GM18861 (cell line): Measurements from ENCODE around the gene PTPN20.
"Not testable (repeated sequence)": the region's sequence is repeated elsewhere in the genome, so short reads cannot be mapped to it uniquely, and the experiment has no call there.

ENCODE experiments used
- ATAC-seq: cut with Tn5 transposase; IDR thresholded peaks from one replicate; pipeline ENCODE4 v1.9.1; 2021; ENCODE audit not compliant: unreplicated experiment

Gene PTPN20

GRCh38 chr10:46948687-46949518 is 37.7 kb downstream of the PTPN20 start:
- not testable (repeated sequence) for ATAC-seq

GRCh38 chr10:46952540-46952939 is 41.3 kb downstream of the PTPN20 start:
- not testable (repeated sequence) for ATAC-seq

DNA sequence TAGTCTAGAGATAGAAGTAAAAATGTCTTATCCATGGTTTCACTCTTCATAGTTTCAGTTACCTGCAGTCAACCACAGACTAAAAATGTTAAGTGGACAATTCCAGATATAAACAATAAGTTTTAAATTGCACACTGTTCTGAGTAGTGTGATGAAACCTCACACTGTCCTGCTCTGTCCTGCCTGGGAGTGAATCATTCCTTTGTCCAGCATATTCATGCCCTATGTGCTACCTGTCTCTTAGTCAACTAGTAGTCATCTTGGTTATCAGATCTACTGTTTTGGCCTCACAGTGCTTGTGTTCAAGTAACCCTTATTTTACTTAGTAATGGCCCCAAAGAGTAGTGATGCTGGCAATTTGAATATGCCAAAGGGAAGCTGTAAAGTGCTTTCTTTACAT is 49.5 kb downstream of the PTPN20 start:
- ATAC-seq = not testable (repeated sequence)

DNA sequence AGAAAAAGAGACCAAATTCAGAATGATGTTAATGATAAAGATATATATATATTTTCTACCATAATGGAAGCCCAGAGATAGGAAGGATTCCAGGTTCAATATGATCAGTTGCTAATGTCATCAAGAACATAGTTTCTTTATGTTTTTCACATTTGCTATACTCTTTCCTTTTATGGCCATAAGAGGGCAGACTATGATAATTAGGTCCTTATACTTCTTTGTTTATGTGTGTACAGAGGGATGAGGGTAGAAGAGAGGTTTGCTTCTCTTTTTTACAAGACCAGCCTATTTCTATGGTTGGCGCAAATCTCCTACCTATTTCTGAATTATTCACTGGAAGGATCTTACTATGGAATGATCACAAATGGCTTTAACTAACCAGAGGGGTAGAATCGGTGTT is 52.1 kb downstream of the PTPN20 start:
- ATAC-seq = not testable (repeated sequence)

- not testable (repeated sequence) for ATAC-seq
These were observed 55.8 kb downstream of the PTPN20 start for GRCh38 chr10:46967013-46967412.

DNA sequence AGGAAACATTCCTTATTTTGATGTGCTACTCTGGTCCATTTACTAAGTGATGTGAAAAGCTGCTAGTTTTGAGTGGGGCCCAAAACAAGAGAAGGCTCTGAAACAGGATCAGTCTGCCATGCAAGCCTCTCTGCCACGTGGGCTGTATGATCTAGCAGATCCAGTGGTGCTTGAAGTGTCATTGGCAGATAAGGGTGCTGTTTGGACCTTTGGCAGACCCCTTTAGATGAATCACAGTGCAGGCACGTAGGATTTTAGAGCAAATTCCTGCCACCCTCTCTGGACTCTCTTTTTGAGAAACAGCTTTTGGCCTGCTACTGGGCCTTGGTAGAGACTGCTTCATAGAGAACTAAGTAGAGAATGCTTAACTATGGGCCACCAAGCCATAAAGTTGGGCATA is 69.0 kb downstream of the PTPN20 start:
- ATAC-seq = not testable (repeated sequence)

GRCh38 chr10:46987233-46987924 is 76.2 kb downstream of the PTPN20 start:
- peak; percentile 99 for ATAC-seq

- no peak for ATAC-seq
These were observed 81.8 kb downstream of the PTPN20 start for GRCh38 chr10:46992803-46993561.

DNA sequence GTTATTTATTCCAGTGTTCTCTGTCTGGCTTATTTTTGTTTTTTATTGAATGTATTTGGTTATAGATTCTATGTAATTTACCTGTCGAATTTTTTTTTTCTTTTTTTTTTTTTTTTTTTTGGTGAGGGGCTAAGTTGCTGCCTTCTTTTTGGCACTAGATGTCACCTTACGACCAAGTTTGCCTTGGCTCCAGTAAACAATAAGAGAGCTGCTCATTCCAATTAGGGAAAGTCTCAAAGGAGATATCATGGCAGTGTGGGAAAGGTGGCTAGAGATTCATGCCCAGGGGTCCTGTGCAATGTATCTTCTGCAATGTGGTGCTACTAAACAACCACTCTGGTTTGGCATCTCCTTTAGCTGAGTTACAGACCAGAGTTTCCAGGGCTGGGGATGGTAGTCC is 84.0 kb downstream of the PTPN20 start:
- ATAC-seq = no peak

- no peak for ATAC-seq
These were observed 87.0 kb downstream of the PTPN20 start for GRCh38 chr10:46998192-46998591.

- ATAC-seq = no peak
These were observed 87.4 kb downstream of the PTPN20 start for GRCh38 chr10:46998595-46998994.

GRCh38 chr10:46999217-46999616 is 88.0 kb downstream of the PTPN20 start:
- ATAC-seq = no peak

DNA sequence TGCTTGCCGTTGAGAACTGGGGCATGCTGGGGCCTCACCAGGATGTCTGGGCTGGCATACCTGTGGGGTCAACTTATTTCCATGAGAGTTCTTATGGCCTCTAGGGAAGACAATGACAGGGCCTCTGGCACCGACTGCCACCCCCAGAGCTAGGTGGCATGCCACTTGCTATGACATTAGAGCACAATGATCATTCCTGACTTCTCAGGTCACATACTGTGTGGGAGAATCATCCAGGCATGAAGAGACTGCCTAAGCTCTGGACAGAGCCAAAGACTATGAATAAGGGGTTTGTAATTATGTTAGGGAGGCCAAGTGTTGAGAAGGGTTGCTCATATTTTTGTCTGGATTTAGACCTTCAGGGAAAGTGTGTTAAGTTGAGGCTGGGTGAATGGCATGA is 97.5 kb downstream of the PTPN20 start:
- ATAC-seq = no peak

DNA sequence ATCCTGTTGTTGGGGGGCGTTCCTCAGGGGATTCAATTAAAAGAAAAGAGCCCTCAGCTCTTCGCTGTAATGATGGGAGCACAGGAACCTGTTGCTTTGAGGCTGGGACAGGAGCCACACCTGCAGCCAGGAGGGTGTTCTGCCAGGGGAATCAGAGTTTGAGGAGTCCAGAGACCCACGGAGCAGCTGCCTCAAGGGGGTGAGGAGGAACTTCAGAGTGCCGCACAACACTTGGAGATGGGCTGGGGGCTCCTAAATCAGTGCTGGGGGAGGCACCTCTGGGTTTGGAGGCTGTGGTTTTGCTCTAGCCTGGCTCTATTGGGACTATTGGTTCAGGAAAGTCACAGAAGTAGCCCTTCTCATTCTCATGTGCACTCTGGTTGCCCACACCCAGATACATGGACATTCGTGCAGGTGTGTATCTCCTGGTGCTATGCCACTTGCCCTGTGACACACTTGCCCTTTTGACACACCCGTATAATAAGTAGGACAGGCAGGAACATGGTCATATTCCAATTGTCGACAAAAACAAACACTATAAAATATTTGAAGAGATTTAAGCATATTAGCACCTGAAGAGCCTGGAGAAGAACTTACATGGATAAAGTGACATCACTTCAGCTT is 98.1 kb downstream of the PTPN20 start:
- no peak for ATAC-seq

DNA sequence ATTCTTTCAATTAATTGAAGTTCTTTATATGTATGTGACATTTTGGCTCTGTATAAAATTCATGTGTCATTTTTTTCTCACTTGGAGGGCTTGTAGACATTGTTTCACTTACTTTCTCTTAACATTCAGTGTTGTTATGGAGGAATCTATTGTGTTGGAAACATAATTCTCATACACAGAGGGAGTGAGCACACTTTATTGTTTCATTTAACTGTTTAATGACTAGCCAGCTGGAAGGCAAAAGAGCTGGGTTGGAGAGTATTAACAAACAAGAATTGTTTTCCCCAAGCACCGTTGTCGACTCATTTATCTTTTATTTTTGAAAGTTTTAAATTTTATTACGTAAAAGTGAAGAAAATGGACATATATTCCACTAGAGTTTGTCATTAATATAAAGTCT is 98.8 kb downstream of the PTPN20 start:
- ATAC-seq = no peak

DNA sequence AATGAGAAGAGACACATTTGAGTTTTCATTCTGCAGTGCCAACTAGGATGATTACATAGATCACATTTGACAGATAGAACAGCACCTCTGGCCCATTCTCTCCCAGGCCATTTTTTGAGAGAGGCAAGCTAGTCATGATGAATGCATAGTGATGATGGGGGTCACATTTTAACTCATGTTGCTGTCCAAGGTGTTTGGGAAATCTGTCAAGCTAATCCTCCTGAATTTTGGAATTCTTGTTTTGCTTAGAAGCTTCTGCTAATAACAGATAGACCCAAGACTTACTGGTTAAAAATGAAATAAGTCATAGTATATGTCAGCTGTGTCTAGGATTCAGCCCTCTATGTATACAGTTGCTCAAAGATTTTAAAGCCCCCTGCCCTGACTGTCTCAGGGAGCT is 101.0 kb downstream of the PTPN20 start:
- no peak for ATAC-seq

- no peak for ATAC-seq
These were observed 102.4 kb downstream of the PTPN20 start for GRCh38 chr10:47013507-47014154.

GRCh38 chr10:47015404-47015803 is 104.2 kb downstream of the PTPN20 start:
- no peak for ATAC-seq

DNA sequence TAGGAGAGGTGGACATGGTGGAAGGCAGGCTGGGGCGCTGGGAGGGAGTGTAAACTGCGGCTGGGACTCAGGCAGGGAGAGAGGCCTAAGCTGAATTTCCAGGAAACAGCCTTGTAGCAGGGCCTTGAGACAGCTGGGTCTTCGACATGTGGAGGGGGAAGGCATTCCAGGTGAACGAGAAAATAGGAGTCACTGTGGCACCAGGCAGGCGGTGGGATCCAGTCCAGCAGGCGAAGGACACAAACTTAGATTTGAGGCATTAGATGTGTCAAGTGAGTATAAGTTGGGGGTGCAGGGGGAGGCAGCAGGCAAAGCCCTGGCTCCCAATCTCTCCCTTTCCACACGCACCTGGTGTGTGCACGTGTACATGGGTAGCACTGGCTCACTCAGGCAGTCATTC is 105.3 kb downstream of the PTPN20 start:
- ATAC-seq = no peak

- no peak for ATAC-seq
These were observed 107.0 kb downstream of the PTPN20 start for GRCh38 chr10:47018026-47018735.
